Mesenchymal stem cell (in vitro differentiated cells and primary cell): ENCODE measurements around the gene OIT3.
A peak's percentile ranks its signal among the peaks of the same experiment; 100 is the strongest.

Experiments
- DNase-seq: peaks from one replicate; pipeline ENCODE4 v3.0.0-alpha.2; 2013
- H2AFZ ChIP-seq: one replicate; pipeline ENCODE4 v1.6.1; 2013; ENCODE audit warnings: low read depth, mild to moderate bottlenecking, control low read depth, inconsistent platforms, low read length, moderate library complexity
- H2AK5ac ChIP-seq: 2 replicates; pipeline ENCODE4 v1.6.1; 2013; ENCODE audit warnings: low read length, moderate library complexity, mild to moderate bottlenecking, inconsistent platforms; ENCODE audit not compliant: severe bottlenecking
- H2BK120ac ChIP-seq: one replicate; pipeline ENCODE4 v1.6.1; 2013; ENCODE audit warnings: low read depth, mild to moderate bottlenecking, inconsistent platforms, low read length, moderate library complexity
- H2BK12ac ChIP-seq, 2 experiments: one replicate each; pipeline ENCODE4 v1.6.1; 2013; ENCODE audit warnings: inconsistent platforms in 2 of 2, low read length in 2 of 2, mild to moderate bottlenecking in 2 of 2, moderate library complexity in 2 of 2, control low read depth in 1 of 2
- H2BK15ac ChIP-seq: one replicate; pipeline ENCODE4 v1.6.1; 2013; ENCODE audit warnings: mild to moderate bottlenecking, low read depth, inconsistent platforms; ENCODE audit not compliant: poor library complexity, severe bottlenecking
- H2BK5ac ChIP-seq: 2 replicates; pipeline ENCODE4 v1.6.1; 2013; ENCODE audit warnings: low read depth, mild to moderate bottlenecking, low read length, control low read depth, inconsistent platforms; ENCODE audit not compliant: poor library complexity, severe bottlenecking
- H3K14ac ChIP-seq, 2 experiments: one replicate each; pipeline ENCODE4 v1.6.1; 2013; ENCODE audit warnings: inconsistent platforms in 2 of 2, low read length in 2 of 2, control low read depth in 1 of 2, mild to moderate bottlenecking in 1 of 2, moderate library complexity in 1 of 2
- H3K18ac ChIP-seq, 2 experiments: one replicate each; pipeline ENCODE4 v1.6.1; 2013; ENCODE audit warnings: inconsistent platforms in 2 of 2, low read length in 2 of 2, control low read depth in 1 of 2, low read depth in 1 of 2, mild to moderate bottlenecking in 1 of 2
- H3K23ac ChIP-seq, 2 experiments: one replicate each; pipeline ENCODE4 v1.6.1; 2013; ENCODE audit warnings: inconsistent platforms in 2 of 2, low read length in 2 of 2, mild to moderate bottlenecking in 2 of 2, moderate library complexity in 2 of 2, control low read depth in 1 of 2
- H3K27ac ChIP-seq: 2 replicates; pipeline ENCODE4 v1.5.1; 2013; ENCODE audit warnings: mild to moderate bottlenecking, moderate library complexity, low read length, control low read depth, inconsistent platforms; ENCODE audit not compliant: poor library complexity, severe bottlenecking
- H3K27me3 ChIP-seq, 2 experiments: 2 replicates each; pipeline versions ENCODE4 v1.6.1 to v1.7.0; 2013; ENCODE audit warnings: low read length in 2 of 2, mild to moderate bottlenecking in 2 of 2, moderate library complexity in 2 of 2, control low read depth in 1 of 2, inconsistent platforms in 1 of 2; ENCODE audit not compliant: control insufficient read depth in 1 of 2, insufficient read depth in 1 of 2
- H3K36me3 ChIP-seq, 2 experiments: 2 replicates each; pipeline versions ENCODE4 v1.6.1 to v1.7.0; 2013; ENCODE audit warnings: low read length in 2 of 2, control low read depth in 1 of 2, inconsistent platforms in 1 of 2, low read depth in 1 of 2, mild to moderate bottlenecking in 1 of 2; ENCODE audit not compliant: insufficient read depth in 2 of 2, control insufficient read depth in 1 of 2
- H3K4ac ChIP-seq, 2 experiments: one replicate each; pipeline ENCODE4 v1.6.1; 2013; ENCODE audit warnings: inconsistent platforms in 2 of 2, low read length in 2 of 2, mild to moderate bottlenecking in 2 of 2, moderate library complexity in 2 of 2, control low read depth in 1 of 2, low read depth in 1 of 2
- H3K4me1 ChIP-seq: 2 replicates; pipeline ENCODE4 v1.6.1; 2013; ENCODE audit warnings: low read depth, low read length, control low read depth; ENCODE audit not compliant: control insufficient read depth, insufficient read depth
- H3K4me2 ChIP-seq: 2 replicates; pipeline ENCODE4 v1.6.1; 2013; ENCODE audit warnings: low read length, mild to moderate bottlenecking, inconsistent platforms; ENCODE audit not compliant: poor library complexity, severe bottlenecking
- H3K4me3 ChIP-seq, 2 experiments: 2 replicates each; pipeline versions ENCODE4 v1.5.1 to v1.7.0; 2013; ENCODE audit warnings: low read length in 2 of 2, mild to moderate bottlenecking in 2 of 2, control low read depth in 1 of 2, low read depth in 1 of 2; ENCODE audit not compliant: insufficient read depth in 1 of 2
- H3K79me1 ChIP-seq: replicated peaks from 2 replicates; pipeline ENCODE4 v1.6.1; 2013; ENCODE audit warnings: mild to moderate bottlenecking, control low read depth, low read length, inconsistent platforms; ENCODE audit not compliant: poor library complexity, severe bottlenecking
- H3K9ac ChIP-seq: 2 replicates; pipeline ENCODE4 v1.7.0; 2013; ENCODE audit warnings: mild to moderate bottlenecking, low read length, moderate library complexity
- H3K9me3 ChIP-seq: 2 replicates; pipeline ENCODE4 v1.7.0; 2013; ENCODE audit warnings: mild to moderate bottlenecking, low read length; ENCODE audit not compliant: control insufficient read depth
- H4K8ac ChIP-seq: one replicate; pipeline ENCODE4 v1.6.1; 2013; ENCODE audit warnings: inconsistent platforms, mild to moderate bottlenecking, low read length, moderate library complexity
- H4K91ac ChIP-seq: one replicate; pipeline ENCODE4 v1.6.1; 2013; ENCODE audit warnings: mild to moderate bottlenecking, low read length, inconsistent platforms
- WGBS: methylation state at CpG from one replicate; pipeline ENCODE4 v1.1.7; 2013; ENCODE audit warnings: mixed read lengths; 5-methylcytosine and 5-hydroxymethylcytosine counted together

OIT3 gene

DNA sequence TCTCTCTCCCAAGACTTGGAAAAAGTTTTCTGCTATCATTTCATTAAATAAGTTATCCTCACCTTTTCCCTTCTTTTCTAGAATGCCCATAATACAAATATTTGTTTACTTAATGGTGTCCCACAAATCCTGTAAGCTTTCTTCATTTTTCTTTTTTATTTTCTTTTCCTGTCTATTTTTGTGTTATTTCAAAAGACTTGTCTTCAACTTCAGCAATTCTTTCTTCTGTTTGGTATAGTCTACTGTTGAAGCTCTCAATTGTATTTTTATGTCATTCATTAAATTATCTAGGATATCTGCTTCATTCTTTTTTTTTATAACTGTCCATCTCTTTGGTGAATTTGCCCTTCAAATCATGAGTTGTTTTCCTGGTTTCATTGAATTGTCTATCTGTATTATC lies 86.2 kb downstream of the OIT3 start:
- Histone ChIP-seq H2BK5ac (no peak overlapping the region), H2AK5ac (no peak overlapping the region), H3K14ac (no peak overlapping the region), H3K4me2 (no peak overlapping the region), H4K8ac (no peak overlapping the region), H3K27me3 (no peaks in the 10 kb centered on the region), H3K4ac (no peak overlapping the region), H3K4me1 (no peaks in the 10 kb centered on the region), H3K18ac (no peak overlapping the region), H2AFZ (no peak overlapping the region), H4K91ac (no peak overlapping the region), H3K9ac (no peak overlapping the region), H2BK12ac (no peak overlapping the region), H3K27ac (no peak overlapping the region), H3K23ac (no peak overlapping the region), H3K79me1 (no peaks in the 10 kb centered on the region), H2BK15ac (no peak overlapping the region), H3K9me3 (peaks cover 55% of the 10 kb centered on the region), H3K36me3 (no peaks in the 10 kb centered on the region), H3K4me3 (no peak overlapping the region), H2BK120ac (no peak overlapping the region)
- no peak for DNase-seq

DNA sequence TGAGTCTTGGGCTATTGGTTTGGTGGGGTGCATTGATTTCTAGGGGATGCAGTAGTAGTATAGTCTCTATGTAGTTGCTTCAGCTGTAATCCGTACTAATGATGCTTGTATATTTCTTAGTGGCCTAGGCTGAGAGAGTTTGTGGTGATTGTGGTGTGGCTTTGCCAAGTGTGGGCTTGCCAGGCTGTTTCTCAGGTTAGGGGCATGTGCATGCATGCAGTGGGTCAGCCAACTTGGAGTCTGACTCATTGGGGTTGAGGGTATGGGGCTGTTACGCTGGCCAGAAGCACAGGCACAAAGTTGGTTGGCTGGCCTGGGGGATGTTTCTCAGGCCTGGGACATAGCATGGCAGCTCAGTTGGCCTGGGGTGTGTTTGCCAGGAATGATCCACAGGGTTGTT lies 86.8 kb downstream of the OIT3 start:
- no peak for DNase-seq
- Histone ChIP-seq H2AK5ac (no peak overlapping the region), H2BK12ac (no peak overlapping the region), H4K91ac (no peak overlapping the region), H3K23ac (no peak overlapping the region), H3K4me2 (no peak overlapping the region), H3K4me1 (no peaks in the 10 kb centered on the region), H3K9me3 (peaks cover 48% of the 10 kb centered on the region), H3K4ac (no peak overlapping the region), H3K4me3 (no peak overlapping the region), H3K14ac (no peak overlapping the region), H2BK120ac (no peak overlapping the region), H3K36me3 (no peaks in the 10 kb centered on the region), H3K79me1 (no peaks in the 10 kb centered on the region), H3K18ac (no peak overlapping the region), H2BK5ac (no peak overlapping the region), H3K9ac (no peak overlapping the region), H2AFZ (no peak overlapping the region), H3K27me3 (no peaks in the 10 kb centered on the region), H3K27ac (no peak overlapping the region), H4K8ac (no peak overlapping the region), H2BK15ac (no peak overlapping the region)
- 96% methylated on average over 2 of the region's 2 CpGs for WGBS

DNA sequence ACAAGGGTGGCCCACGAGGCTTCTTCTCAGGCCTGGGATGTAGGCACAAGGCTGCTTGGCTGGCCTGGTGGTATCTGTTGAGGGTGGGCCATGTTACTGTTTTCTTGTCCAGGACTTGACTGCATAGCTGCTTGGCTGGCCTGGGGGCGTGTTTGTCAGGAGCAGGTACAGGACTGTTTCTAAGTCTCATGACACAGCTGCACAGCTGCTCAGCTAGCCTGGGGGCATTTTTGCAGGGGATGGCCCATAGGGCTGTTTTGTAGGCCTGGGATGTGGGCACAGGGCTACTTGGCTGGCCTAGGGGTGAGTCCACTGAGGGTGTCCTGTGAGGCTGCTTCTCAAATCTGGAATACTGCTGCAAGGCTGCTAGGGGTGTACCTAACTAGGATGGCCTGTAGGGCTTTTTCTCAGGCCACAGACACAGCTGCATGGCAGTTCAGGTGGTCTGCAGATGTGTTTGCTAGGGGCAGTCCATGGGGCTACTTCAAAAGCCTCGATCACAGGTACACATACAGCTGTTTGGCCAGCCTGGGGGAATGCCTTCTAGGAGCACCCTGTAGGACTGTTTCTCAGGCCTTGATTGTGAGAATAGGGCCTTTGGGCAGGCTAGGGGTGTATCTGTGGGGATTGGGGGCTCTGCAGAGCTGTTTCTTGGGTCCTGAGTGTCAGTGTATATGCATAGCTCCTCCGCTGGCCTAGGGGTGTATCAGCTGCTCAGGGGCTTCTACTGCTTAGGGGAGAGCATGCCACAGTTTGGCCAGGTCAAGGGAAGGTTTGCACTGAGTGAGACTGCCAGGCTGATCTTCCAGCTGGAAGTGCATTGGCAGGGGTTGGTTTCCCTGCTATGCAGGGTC lies 87.7 kb downstream of the OIT3 start:
- no peak for DNase-seq
- no peak overlapping the region for H3K18ac ChIP-seq
- H3K27ac ChIP-seq: no peak overlapping the region
- no peak overlapping the region for H4K8ac ChIP-seq
- no peaks in the 10 kb centered on the region for H3K27me3 ChIP-seq
- no peak overlapping the region for H2BK12ac ChIP-seq
- H3K4me1 ChIP-seq: no peaks in the 10 kb centered on the region
- no peak overlapping the region for H2BK5ac ChIP-seq
- no peak overlapping the region for H3K4me3 ChIP-seq
- no peaks in the 10 kb centered on the region for H3K79me1 ChIP-seq
- H3K4ac ChIP-seq: no peak overlapping the region
- no peak overlapping the region for H2AK5ac ChIP-seq
- peak overlapping the region in 1 of 2 experiments; percentile 70 for H3K23ac ChIP-seq
- H4K91ac ChIP-seq: no peak overlapping the region
- no peak overlapping the region for H3K4me2 ChIP-seq
- H3K14ac ChIP-seq: no peak overlapping the region
- H2AFZ ChIP-seq: no peak overlapping the region
- no peak overlapping the region for H2BK120ac ChIP-seq
- peaks cover 39% of the 10 kb centered on the region for H3K9me3 ChIP-seq
- H3K9ac ChIP-seq: no peak overlapping the region
- WGBS: 86% methylated on average over 4 of the region's 4 CpGs
- no peaks in the 10 kb centered on the region for H3K36me3 ChIP-seq
- H2BK15ac ChIP-seq: no peak overlapping the region

DNA sequence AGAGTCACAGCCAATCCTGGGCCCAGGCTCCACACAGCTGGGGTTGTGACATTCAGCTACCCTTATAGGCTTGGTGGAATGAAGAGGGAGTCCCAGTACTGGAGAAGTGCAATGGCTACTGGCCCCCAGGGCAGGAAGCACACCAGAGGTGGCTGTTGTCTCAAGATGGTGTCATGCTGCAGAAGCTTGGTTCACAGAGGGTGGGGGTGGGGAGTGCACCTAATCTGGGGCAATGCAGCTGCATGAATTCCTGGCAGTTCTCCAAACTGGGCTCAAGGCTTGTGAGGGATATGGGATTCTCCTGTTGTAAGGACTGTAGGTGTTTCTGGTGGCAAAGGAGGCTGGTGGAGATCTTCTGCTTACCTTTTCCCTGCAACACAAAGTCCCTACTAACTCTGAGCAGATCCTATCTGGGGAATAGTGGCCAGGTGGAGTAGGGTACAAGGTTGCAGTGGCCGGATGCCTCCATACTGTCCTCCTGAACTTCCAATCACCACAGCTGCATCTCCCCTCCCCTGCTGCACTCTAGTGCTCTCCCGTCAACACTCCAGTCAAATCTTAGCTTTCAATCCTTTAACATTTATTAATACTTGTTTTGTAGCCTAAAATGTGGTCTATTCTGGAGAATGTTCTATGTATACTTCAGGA lies 88.5 kb downstream of the OIT3 start:
- no peak overlapping the region for H3K23ac ChIP-seq
- no peak overlapping the region for H4K91ac ChIP-seq
- H3K9me3 ChIP-seq: peaks cover 32% of the 10 kb centered on the region
- DNase-seq: no peak
- H3K27me3 ChIP-seq: no peaks in the 10 kb centered on the region
- no peak overlapping the region for H3K9ac ChIP-seq
- H2BK12ac ChIP-seq: no peak overlapping the region
- no peak overlapping the region for H3K14ac ChIP-seq
- H3K4me3 ChIP-seq: no peak overlapping the region
- H3K4ac ChIP-seq: no peak overlapping the region
- no peak overlapping the region for H3K27ac ChIP-seq
- no peak overlapping the region for H4K8ac ChIP-seq
- H2BK5ac ChIP-seq: no peak overlapping the region
- H3K36me3 ChIP-seq: peaks cover 0 to 2% of the 10 kb centered on the region in 2 experiments
- H2BK15ac ChIP-seq: no peak overlapping the region
- H3K4me2 ChIP-seq: no peak overlapping the region
- H3K18ac ChIP-seq: no peak overlapping the region
- no peaks in the 10 kb centered on the region for H3K79me1 ChIP-seq
- H2AFZ ChIP-seq: no peak overlapping the region
- H3K4me1 ChIP-seq: no peaks in the 10 kb centered on the region
- 100% methylated on average over 1 of the region's 2 CpGs for WGBS
- no peak overlapping the region for H2BK120ac ChIP-seq
- H2AK5ac ChIP-seq: no peak overlapping the region
